GM06990 (cell line): ENCODE measurements around the gene DOCK2.
A peak's percentile ranks its signal among the peaks of the same experiment; 100 is the strongest.

ENCODE experiments used
- DNase-seq: peaks from one replicate; pipeline ENCODE4 v3.0.0-alpha.2; 2011; ENCODE audit not compliant: insufficient read length; ENCODE audit errors: extremely low read depth
- H3K27me3 ChIP-seq: replicated peaks from 2 replicates; pipeline ENCODE4 v1.6.0; 2011; ENCODE audit warnings: low read length; ENCODE audit not compliant: control insufficient read depth, insufficient read depth
- H3K36me3 ChIP-seq: 2 replicates; pipeline ENCODE4 v1.5.1; 2011; ENCODE audit warnings: low read length; ENCODE audit not compliant: control insufficient read depth, insufficient read depth
- H3K4me3 ChIP-seq: replicated peaks from 2 replicates; pipeline ENCODE4 v1.5.1; 2011; ENCODE audit warnings: low read depth, mild to moderate bottlenecking, control low read depth, low read length
- TF ChIP-seq, protein P1 (sequence below): IDR thresholded peaks from 2 replicates; pipeline ENCODE4 v1.5.1; 2011; ENCODE audit warnings: low read length, control low read depth, mild to moderate bottlenecking, inconsistent platforms; ENCODE audit not compliant: insufficient read depth, poor library complexity, severe bottlenecking

DOCK2 gene

DNA sequence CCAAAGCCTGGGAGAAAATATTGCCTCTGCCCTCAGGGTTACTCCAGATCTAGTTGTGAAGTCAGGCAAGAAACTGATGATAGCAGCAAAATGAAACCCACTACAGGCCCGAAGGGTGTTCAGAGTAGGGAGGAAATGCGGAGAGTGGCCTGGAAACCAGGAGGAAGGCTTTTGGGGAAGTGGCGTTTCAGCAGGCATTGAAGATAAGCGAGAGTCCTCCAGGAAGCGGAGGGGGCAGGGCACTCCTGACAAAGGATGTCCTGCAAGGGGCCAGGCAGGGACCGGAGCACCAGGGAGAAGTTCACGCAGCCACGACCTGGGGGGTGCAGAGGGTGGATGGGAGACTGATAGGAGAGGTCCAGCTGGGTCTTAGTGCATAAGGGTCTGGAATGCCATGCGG, 460.9 kb downstream of the DOCK2 start:
- H3K27me3 ChIP-seq: no peaks in the 10 kb centered on the region
- no peak overlapping the region for H3K4me3 ChIP-seq
- H3K36me3 ChIP-seq: no peaks in the 10 kb centered on the region
- DNase-seq: no peak
- TF ChIP-seq, protein P1, sequence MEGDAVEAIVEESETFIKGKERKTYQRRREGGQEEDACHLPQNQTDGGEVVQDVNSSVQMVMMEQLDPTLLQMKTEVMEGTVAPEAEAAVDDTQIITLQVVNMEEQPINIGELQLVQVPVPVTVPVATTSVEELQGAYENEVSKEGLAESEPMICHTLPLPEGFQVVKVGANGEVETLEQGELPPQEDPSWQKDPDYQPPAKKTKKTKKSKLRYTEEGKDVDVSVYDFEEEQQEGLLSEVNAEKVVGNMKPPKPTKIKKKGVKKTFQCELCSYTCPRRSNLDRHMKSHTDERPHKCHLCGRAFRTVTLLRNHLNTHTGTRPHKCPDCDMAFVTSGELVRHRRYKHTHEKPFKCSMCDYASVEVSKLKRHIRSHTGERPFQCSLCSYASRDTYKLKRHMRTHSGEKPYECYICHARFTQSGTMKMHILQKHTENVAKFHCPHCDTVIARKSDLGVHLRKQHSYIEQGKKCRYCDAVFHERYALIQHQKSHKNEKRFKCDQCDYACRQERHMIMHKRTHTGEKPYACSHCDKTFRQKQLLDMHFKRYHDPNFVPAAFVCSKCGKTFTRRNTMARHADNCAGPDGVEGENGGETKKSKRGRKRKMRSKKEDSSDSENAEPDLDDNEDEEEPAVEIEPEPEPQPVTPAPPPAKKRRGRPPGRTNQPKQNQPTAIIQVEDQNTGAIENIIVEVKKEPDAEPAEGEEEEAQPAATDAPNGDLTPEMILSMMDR: no peak

DNA sequence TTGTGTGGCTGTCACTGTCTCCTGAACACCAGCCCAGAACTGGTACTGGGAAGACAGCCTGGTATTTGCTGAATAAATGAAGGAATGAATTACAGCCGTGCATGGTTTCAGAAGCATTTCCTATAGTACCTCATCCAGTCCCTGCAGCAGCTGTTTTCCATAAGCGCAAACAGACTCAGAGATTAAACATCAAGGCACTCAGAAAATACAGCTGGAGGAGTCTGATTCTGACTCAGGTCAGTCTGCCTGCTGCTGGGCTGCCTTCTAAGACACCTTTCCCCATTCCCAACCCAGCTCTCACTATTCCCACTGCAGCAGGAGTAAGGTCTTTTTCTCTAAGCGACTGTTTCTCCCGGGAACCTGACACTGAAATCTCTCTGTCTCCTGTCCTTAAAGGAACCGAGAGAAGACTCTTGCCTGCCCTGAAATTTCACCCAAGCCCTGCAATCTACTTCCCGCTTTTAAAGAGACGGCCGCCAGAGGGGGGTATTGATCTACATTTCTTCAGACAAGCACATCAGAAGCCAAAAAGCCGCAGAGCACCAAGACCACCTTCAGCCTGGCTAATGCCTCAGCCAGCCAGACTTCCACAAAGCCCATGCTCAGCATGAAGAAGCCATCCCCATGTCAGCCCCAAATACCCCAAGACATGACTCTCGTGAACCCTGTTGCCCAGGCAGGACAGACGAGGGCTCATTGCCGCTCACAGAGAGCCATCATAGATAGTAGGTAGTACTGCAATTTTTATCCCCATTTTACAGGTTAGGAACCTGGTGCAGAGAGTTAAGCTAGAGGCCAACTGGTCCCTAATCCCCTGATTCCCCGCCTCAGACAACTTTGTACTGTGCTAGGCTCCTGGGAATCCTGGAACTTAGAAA, 463.2 kb downstream of the DOCK2 start:
- TF ChIP-seq, protein P1: peak; percentile 62
- no peak overlapping the region for H3K4me3 ChIP-seq
- DNase-seq: peak; percentile 26
- H3K36me3 ChIP-seq: no peaks in the 10 kb centered on the region
- peaks cover 1% of the 10 kb centered on the region for H3K27me3 ChIP-seq

DNA sequence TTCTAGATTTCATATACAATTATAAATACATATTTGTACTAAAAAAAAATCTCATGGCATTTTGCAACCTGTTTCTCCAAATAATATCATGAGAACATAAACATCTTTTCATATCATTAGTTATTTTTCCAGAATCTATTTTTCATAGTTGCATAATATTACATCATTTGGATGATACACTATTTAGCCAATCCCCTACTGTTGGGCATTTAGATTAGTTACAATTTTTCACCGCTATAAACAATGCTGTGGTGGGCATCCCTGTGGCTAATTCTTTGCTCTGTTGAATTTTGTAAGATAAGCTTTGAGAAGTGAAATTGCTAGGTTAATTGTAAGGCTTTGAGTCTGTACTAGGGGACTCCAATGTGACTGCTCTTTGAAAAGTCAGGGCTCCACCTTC, 466.4 kb downstream of the DOCK2 start:
- DNase-seq: no peak
- H3K4me3 ChIP-seq: no peak overlapping the region
- TF ChIP-seq, protein P1: no peak

DNA sequence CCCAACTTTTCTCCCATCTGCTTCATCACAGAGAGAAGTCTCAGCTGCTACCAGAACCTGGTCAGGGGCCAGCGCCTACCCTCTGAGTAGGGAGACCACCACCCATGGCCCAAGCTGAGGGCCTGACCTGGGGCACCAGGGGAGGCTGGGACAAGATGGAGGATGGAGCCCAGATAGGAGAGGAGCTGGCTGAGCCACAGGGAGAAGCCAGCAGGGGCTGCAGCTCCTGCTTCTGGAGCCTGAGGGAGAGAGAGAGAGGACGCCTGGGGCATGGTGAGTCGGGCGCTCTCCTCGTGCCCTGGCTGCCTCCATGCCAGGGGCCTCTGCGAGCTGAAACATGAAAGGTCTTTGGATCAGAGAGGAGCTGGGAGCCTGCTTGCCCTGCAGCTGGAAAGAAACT, 467.2 kb downstream of the DOCK2 start:
- no peak for DNase-seq
- peaks cover 1% of the 10 kb centered on the region for H3K27me3 ChIP-seq
- TF ChIP-seq, protein P1: no peak
- no peak overlapping the region for H3K4me3 ChIP-seq
- no peaks in the 10 kb centered on the region for H3K36me3 ChIP-seq

More for the DNA sequence above, 466.4 kb downstream of the DOCK2 start:
- no peaks in the 10 kb centered on the region for H3K36me3 ChIP-seq
- peaks cover 1% of the 10 kb centered on the region for H3K27me3 ChIP-seq

DNA sequence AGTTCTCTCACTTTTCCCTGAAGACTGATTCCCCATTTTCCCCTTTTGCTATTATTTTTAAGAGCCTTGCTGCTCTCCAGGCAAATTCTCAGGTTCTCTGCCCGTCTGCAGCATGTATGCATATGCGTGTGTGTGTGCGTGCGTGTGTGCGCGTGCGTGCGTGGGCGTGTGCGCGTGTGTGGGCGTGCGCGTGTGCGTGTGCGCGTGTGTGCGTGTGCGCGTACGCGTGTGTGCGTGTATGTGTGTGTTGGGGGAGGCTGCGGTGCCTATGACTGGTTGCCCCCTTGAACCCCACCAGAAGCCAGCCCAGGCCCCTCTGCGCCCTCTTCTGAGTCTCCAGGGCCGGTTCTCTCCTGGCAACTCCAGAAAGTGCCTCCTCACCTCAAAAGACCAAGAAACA, 467.6 kb downstream of the DOCK2 start:
- H3K27me3 ChIP-seq: peaks cover 1% of the 10 kb centered on the region

More for the DNA sequence above, 467.6 kb downstream of the DOCK2 start:
- TF ChIP-seq, protein P1: no peak
- Histone ChIP-seq H3K4me3 (no peak overlapping the region), H3K36me3 (no peaks in the 10 kb centered on the region)
- DNase-seq: no peak
